Measurements from ENCODE around the gene CBX5.

Gene CBX5

GRCh38 chr12:54182981-54183380 is 96.9 kb downstream of the CBX5 start:
- TF ChIP-seq CTCF (IDR thresholded peaks at IDR 0.05), result no peak
- Histone ChIP-seq H3K27ac (no peak overlapping the region), H3K4me3 (ENCODE audit: low read depth, low read length) (no peak overlapping the region), H3K9ac (no peak overlapping the region), H3K4me1 (no peaks in the 10 kb centered on the region), H3K79me2 (no peaks in the 10 kb centered on the region), H3K9me3 (ENCODE audit: control insufficient read depth, low read length) (no peaks in the 10 kb centered on the region), H3K27me3 (ENCODE audit: control insufficient read depth, insufficient read depth, low read length) (no peaks in the 10 kb centered on the region), H2AFZ (no peak overlapping the region), H3K4me2 (ENCODE audit: low read length) (no peak overlapping the region), H3K36me3 (ENCODE audit: control insufficient read depth, insufficient read depth, low read length) (no peaks in the 10 kb centered on the region)

- TF ChIP-seq CTCF (IDR thresholded peaks at IDR 0.05), result no peak
- no peaks in the 10 kb centered on the region for H3K36me3 ChIP-seq (ENCODE audit: control insufficient read depth, insufficient read depth, low read length)
- no peaks in the 10 kb centered on the region for H3K79me2 ChIP-seq
- H3K4me3 ChIP-seq (ENCODE audit: low read depth, low read length), result no peak overlapping the region
- no peaks in the 10 kb centered on the region for H3K27me3 ChIP-seq (ENCODE audit: control insufficient read depth, insufficient read depth, low read length)
- H3K4me2 ChIP-seq (ENCODE audit: low read length), result no peak overlapping the region
- no peak overlapping the region for H3K9ac ChIP-seq
- H3K4me1 ChIP-seq, result no peaks in the 10 kb centered on the region
- no peaks in the 10 kb centered on the region for H3K9me3 ChIP-seq (ENCODE audit: control insufficient read depth, low read length)
- no peak overlapping the region for H2AFZ ChIP-seq
- no peak overlapping the region for H3K27ac ChIP-seq
Measured at GRCh38 chr12:54182086-54182485, 97.8 kb downstream of the CBX5 start.
